T-helper 2 cell treated with Interferon-gamma antibody and Interleukin-4, amounts not matched to agents 5 μg/mL and 100 μg/mL, for 36 hours (primary cell): ENCODE data around the gene GABRG1.

Experiments used
- DNase-seq: peaks from one replicate; pipeline ENCODE4 v3.0.0; 2021; ENCODE audit warnings: low spot score
- H3K27ac Mint-ChIP-seq: one replicate; pipeline ENCODE4 v1.8.0; 2021; ENCODE audit warnings: mild to moderate bottlenecking, mixed read lengths
- H3K27me3 Mint-ChIP-seq: one replicate; pipeline ENCODE4 v1.8.0; 2021; ENCODE audit warnings: low read depth, mixed read lengths
- H3K36me3 Mint-ChIP-seq: one replicate; pipeline ENCODE4 v1.8.0; 2021; ENCODE audit warnings: low read depth, mixed read lengths
- H3K4me1 Mint-ChIP-seq: one replicate; pipeline ENCODE4 v1.8.0; 2021; ENCODE audit warnings: low read depth, mixed read lengths
- H3K4me3 Mint-ChIP-seq: one replicate; pipeline ENCODE4 v1.8.0; 2022; ENCODE audit warnings: mild to moderate bottlenecking, moderate library complexity, mixed read lengths
- H3K9me3 Mint-ChIP-seq: one replicate; pipeline ENCODE4 v1.8.0; 2021; ENCODE audit warnings: mixed read lengths

GABRG1 gene

DNA sequence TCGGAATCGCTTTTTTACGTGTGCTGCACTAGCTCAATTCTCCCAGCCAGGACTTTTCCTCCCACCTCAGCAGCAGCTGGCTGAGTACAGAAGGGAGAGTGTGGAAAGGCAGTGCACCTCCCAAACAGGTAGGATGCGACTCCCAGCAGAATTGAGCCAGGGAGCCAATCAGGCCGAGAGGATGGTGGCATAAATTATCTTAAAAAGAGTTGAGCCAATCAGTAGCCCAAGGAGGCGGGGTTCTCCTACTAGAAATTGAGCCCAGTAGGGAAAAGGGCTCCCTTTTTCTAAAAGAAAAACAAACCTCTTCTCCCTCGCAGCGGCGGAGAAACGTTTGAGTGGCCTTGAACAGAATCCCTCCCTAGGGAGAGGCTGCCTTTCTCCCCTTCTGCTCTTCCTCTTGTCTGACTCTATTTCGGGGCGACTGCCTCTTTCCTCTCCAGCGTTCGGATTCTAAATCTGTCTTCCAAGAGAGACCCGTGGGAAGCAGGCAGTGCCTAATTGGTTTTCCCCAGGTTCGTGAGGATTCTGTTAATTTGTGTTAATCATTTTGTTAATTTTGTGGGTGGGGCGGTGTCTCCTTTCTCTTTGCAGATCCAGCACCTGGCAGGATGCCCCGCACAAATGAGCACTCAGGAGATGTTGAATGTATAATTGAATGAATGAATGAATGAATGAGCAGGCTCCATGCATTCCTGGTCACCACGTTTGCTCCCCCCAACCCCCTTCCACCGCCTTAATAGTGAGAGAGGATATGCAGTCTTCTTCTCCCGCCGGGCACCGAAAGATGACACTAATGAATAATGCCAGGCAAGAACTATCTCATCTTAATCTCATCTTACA, at the start of gene GABRG1:
Gene GABRG1, minus strand, starts transcription at position 142 of the 843 bp plus-strand sequence. Its CDS starts 141 bp downstream, at position 1.
- no peaks in the 10 kb centered on the region for H3K4me1 Mint-ChIP-seq
- H3K4me3 Mint-ChIP-seq: no peak within 1 kb of the TSS
- no peaks in the 10 kb centered on the region for H3K36me3 Mint-ChIP-seq
- peaks cover 7% of the 10 kb centered on the region for H3K9me3 Mint-ChIP-seq
- no peak within 1 kb of the TSS for H3K27ac Mint-ChIP-seq
- DNase-seq: no peak
- no peaks in the 10 kb centered on the region for H3K27me3 Mint-ChIP-seq

DNA sequence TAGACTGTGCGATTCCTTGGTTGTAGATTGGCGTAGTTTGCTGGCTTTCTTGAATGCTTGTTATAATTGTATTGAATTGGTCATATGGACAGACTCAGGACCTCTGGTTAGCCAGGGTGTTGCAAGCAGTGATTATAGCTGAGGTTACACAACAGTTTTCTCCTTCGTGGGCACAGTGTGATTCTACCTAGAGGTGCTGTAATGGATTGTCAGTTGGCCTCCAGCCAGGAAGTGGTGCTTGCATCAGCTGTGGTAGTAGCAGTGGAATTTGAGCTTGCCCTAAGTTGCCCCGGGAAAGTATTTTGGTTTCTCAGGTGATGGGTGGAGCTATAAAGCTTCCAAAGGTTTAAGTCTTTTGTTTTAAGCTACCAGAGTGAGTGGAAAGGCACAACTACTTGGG, 23.1 kb upstream of the GABRG1 start:
- H3K27me3 Mint-ChIP-seq: no peaks in the 10 kb centered on the region
- H3K9me3 Mint-ChIP-seq: peaks cover 39% of the 10 kb centered on the region
- no peak overlapping the region for H3K27ac Mint-ChIP-seq
- no peak for DNase-seq
- H3K36me3 Mint-ChIP-seq: no peaks in the 10 kb centered on the region
- H3K4me3 Mint-ChIP-seq: no peak overlapping the region
- H3K4me1 Mint-ChIP-seq: no peaks in the 10 kb centered on the region

DNA sequence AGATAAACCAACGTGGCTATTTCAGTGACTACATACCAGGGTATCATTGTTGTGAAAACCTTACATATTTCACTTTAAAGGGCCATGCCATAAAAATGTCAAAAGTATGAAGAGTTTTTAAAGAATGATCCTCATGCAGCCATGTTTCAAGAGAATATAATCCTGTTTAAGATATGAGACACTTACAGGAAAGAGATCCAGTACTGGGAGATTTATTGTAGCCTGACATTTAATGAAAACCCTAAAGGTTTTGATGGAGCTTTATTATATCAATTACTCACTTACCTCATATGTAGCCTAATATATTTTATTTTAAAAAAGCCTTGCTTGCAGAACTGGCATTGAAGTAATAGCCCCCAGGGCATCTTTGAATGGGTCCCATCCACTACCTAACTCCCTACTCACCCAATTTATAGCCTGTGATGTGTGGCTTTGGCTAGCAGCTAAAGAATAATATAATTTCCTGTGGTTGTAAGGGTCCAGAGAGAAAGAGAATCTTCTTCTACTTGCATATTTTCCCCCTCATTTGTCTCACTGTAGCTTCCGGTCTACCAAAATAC, 7.7 kb upstream of the GABRG1 start:
- Mint-ChIP-seq H3K4me1 (no peaks in the 10 kb centered on the region), H3K36me3 (no peaks in the 10 kb centered on the region), H3K27me3 (no peaks in the 10 kb centered on the region), H3K4me3 (no peak overlapping the region), H3K9me3 (peaks cover 32% of the 10 kb centered on the region), H3K27ac (no peak overlapping the region)
- no peak for DNase-seq

DNA sequence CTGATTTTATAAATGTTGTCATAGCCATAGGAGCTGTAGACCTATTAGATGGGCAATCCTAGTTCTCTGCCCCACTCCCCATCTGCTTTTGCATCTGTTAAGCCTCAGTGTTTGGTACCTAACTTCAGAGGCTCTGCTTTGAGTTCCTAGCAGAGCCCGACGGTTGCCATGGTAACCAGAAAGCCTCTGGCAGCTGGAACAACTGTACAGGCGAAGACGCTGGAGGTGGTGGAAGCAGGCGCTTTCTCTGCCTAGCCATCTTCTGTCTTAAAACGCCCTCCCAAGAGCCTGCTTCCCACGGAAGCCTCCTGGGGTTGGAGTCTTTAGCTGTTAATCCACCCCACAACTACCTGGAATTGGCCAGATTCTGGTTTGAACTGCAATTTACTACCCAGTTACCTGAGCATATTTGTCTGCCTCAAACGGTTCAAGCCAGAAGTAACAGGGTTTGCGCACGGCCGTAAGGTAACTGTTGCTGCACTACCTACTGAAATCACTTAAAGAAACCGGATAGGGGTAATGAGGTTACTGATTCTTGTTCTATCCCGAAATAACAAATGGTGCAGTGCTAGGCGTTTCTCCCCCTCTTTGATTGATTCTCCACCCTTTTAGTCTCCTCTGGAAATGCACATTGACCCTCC, 1.0 kb upstream of the GABRG1 start:
- peaks cover 10% of the 10 kb centered on the region for H3K9me3 Mint-ChIP-seq
- H3K27me3 Mint-ChIP-seq: no peaks in the 10 kb centered on the region
- H3K4me3 Mint-ChIP-seq: no peak overlapping the region
- no peak overlapping the region for H3K27ac Mint-ChIP-seq
- no peak for DNase-seq
- no peaks in the 10 kb centered on the region for H3K4me1 Mint-ChIP-seq
- H3K36me3 Mint-ChIP-seq: no peaks in the 10 kb centered on the region

DNA sequence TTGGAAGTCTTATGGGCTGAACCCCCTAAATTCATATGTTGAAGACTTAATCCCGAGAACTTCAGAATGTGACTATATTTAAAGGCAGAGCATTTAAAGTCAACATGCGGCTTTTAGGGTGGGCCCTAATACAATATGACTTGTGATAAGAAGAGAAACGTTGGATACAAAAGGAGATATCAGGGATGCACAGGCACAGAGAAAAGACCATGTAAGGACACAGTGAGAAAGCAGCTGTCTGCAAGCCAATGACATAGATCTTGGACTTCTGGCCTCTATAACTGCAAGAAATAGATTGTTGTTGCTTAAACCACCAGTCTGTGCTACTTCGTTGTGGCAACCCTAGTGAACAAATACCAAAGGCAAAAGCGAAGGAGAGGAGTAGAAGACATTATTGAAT, 42.2 kb downstream of the GABRG1 start:
- Mint-ChIP-seq H3K36me3 (no peaks in the 10 kb centered on the region), H3K4me3 (no peak overlapping the region), H3K4me1 (no peaks in the 10 kb centered on the region), H3K27ac (no peak overlapping the region), H3K27me3 (no peaks in the 10 kb centered on the region), H3K9me3 (peaks cover 8% of the 10 kb centered on the region)
- no peak for DNase-seq

DNA sequence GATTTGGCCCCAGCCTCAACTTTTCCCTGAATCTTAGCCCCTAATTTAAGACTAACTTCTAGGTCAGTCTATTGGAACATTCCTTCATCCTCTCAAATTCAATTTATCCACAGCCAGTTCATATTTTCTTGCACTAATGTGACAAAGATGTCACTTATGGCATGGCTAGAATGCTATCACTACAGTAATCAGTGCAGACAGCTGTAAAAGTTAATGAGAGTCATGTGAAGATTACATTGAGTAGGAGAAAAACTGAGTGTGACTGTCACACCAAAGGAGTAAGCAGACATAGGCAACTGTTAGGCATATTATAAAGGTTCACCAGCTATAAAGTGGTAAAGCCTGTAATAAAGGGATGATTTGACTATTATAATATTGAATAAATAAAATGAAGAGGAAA, 42.6 kb downstream of the GABRG1 start:
- H3K27ac Mint-ChIP-seq: no peak overlapping the region
- H3K27me3 Mint-ChIP-seq: no peaks in the 10 kb centered on the region
- no peak for DNase-seq
- no peak overlapping the region for H3K4me3 Mint-ChIP-seq
- H3K36me3 Mint-ChIP-seq: no peaks in the 10 kb centered on the region
- peaks cover 8% of the 10 kb centered on the region for H3K9me3 Mint-ChIP-seq
- no peaks in the 10 kb centered on the region for H3K4me1 Mint-ChIP-seq

DNA sequence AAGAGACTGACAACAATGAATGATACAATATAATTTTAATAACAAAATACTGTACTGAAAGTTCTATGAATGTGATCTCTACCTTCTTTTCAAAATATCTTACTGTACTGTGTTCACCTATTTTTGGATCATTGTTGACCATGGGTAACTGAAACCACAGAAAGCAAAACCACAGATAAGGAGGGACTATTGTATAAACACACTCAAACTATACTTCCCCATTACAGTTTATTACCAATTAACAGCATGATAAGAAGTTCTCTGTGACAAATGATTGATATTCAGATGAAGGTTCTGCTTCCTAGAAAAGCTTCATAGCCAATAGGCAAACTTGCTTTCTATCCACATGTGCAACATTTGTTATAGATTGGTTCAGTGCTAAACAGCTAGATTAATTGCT, 50.1 kb downstream of the GABRG1 start:
- H3K9me3 Mint-ChIP-seq: peaks cover 17% of the 10 kb centered on the region
- H3K36me3 Mint-ChIP-seq: no peaks in the 10 kb centered on the region
- H3K27ac Mint-ChIP-seq: no peak overlapping the region
- no peak for DNase-seq
- H3K27me3 Mint-ChIP-seq: no peaks in the 10 kb centered on the region
- H3K4me3 Mint-ChIP-seq: no peak overlapping the region
- no peaks in the 10 kb centered on the region for H3K4me1 Mint-ChIP-seq

DNA sequence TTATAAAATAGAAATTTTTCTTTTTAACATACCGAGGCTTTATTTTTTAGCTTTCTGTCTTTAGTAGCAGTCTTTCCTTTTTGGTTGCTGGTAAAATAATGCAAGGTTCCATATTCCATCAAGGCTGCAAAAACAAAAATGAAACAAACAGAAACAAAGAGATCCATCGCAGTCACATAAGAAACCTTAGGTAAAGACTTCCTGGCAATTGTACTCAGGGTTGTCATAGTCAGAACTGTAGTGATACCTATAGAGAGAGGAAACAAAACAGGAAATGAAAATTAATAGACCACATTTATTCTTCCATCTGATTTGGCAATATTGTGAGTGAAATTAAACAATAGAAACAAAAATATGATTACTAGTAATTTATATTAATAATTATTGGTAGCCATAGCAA, 72.5 kb downstream of the GABRG1 start:
- peaks cover 25% of the 10 kb centered on the region for H3K9me3 Mint-ChIP-seq
- no peaks in the 10 kb centered on the region for H3K27me3 Mint-ChIP-seq
- no peak overlapping the region for H3K27ac Mint-ChIP-seq
- H3K4me1 Mint-ChIP-seq: no peaks in the 10 kb centered on the region
- H3K36me3 Mint-ChIP-seq: no peaks in the 10 kb centered on the region
- H3K4me3 Mint-ChIP-seq: no peak overlapping the region
- no peak for DNase-seq

DNA sequence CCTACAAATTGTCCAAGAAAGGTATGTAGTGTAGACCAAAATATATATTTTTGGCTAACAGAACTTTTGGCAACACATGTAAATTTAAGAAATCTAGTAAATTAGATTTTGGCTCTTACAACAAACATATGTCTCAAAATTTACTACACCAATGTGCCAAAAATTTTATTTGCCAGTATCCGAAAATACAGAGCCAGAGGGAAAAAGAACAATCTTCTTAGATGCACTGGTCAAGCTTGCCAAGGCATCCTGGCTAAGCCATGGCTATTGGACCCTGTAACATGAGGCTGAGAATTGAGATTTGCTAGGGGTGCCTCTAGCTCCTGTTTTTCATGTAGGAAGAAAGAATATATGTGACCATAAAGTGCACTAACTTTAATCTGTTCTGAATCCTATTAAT, 91.8 kb downstream of the GABRG1 start:
- Mint-ChIP-seq H3K27ac (no peak overlapping the region), H3K4me1 (no peaks in the 10 kb centered on the region), H3K36me3 (no peaks in the 10 kb centered on the region), H3K4me3 (no peak overlapping the region), H3K27me3 (no peaks in the 10 kb centered on the region), H3K9me3 (peaks cover 36% of the 10 kb centered on the region)
- DNase-seq: no peak

DNA sequence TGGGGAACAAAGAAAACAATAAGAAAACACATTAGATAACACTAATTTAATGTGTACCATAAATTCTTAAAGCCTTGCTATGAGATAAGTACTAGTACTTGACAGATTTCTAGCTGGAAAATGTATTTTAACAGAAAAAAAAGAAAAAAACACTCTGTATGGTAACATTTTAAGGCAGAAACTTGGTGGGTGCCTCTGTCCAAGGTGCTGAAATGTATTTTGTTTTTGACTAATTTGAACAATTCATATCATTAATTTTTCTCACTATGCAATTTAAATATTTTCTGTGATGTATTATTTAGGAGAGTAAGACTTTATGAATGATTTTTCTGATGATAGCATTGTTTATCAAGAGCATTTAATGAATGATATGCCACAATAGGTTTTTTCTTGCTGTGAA, 107.5 kb downstream of the GABRG1 start:
- Mint-ChIP-seq H3K4me3 (no peak overlapping the region), H3K36me3 (no peaks in the 10 kb centered on the region), H3K9me3 (peaks cover 29% of the 10 kb centered on the region), H3K4me1 (no peaks in the 10 kb centered on the region), H3K27me3 (no peaks in the 10 kb centered on the region), H3K27ac (no peak overlapping the region)
- no peak for DNase-seq

DNA sequence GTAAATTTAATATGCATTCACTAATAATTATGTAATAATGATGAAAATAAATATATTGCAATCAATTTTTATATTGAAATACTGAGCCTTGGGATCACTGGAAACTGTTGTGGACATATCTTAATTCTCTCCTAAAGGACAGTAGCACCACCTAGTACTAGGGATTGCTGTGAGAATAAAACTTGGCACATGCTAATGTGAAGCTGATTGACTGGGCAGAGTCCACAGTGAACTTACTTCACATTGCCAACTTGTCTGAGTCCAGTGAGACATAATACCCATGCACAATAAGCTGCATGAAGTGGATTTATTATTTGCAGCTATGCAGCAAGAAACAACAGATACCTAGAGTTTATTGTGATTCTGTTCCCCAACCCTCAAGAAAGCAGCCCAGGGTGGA, 131.1 kb downstream of the GABRG1 start:
- Mint-ChIP-seq H3K27me3 (no peaks in the 10 kb centered on the region), H3K27ac (no peak overlapping the region), H3K4me1 (no peaks in the 10 kb centered on the region), H3K4me3 (no peak overlapping the region), H3K36me3 (no peaks in the 10 kb centered on the region), H3K9me3 (peaks cover 30% of the 10 kb centered on the region)
- no peak for DNase-seq

DNA sequence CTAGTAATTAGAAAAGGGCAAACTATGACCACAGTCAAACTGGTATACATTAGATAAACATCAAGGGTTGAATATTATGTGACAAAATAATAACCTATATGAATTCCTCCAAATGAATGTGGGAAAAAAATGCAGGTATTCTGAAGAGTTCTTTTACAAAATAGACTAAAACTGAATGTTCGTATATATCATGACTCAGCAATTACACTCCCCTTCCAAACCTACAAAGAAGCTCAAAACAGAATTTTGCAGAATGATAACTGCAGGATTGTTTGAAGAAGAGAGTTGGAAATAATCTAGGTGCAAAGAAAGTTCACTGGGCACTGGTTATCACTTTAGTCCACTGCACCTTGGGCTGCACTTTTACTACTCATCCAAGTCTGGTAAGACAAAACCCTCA, 134.1 kb downstream of the GABRG1 start:
- H3K4me3 Mint-ChIP-seq: no peak overlapping the region
- no peak for DNase-seq
- H3K27me3 Mint-ChIP-seq: no peaks in the 10 kb centered on the region
- H3K9me3 Mint-ChIP-seq: peaks cover 21% of the 10 kb centered on the region
- H3K36me3 Mint-ChIP-seq: no peaks in the 10 kb centered on the region
- no peak overlapping the region for H3K27ac Mint-ChIP-seq
- no peaks in the 10 kb centered on the region for H3K4me1 Mint-ChIP-seq

DNA sequence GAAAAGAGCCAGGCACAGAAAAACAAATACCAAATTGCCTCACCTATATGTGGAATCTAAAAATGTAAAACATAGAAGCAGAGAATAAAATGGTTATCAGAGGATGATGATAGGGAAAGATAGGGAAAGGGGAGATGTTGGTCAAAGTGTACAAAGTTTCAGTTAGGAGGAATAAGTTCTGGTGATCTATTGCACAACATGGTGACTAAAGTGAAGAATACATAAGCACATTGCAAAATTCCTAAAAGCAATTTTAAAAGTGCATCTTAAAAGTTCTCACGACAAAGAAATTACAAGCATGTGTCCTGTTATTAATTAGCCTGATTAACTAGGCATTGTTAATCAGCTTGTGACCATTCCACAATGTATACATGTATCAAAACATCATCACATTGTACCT, 136.0 kb downstream of the GABRG1 start:
- Mint-ChIP-seq H3K4me3 (no peak overlapping the region), H3K36me3 (no peaks in the 10 kb centered on the region), H3K4me1 (no peaks in the 10 kb centered on the region), H3K27ac (no peak overlapping the region), H3K9me3 (peaks cover 21% of the 10 kb centered on the region), H3K27me3 (no peaks in the 10 kb centered on the region)
- DNase-seq: no peak
